Activated naive CD4-positive, alpha-beta T cell treated with anti-CD3 and anti-CD28 coated beads, Interleukin-2, amount 10 ng/mL, durations not matched to agents 7 days and 5 days (primary cell): ENCODE results near the gene FAM240B.

Source experiments
- CTCF ChIA-PET: fragments of 350-600 bp; sonication (Branson Sonifier 250); formaldehyde crosslinking; loops from one replicate; lab custom pipeline; 2021; ENCODE audit warnings: antibody characterized with exemption; lab: Charles Lee
- DNase-seq: peaks from one replicate; pipeline ENCODE4 v3.0.0-alpha.2; 2020
- H3K27ac Mint-ChIP-seq: one replicate; pipeline ENCODE4 v1.8.0; 2021; ENCODE audit warnings: mild to moderate bottlenecking, moderate library complexity, mixed read lengths
- H3K27me3 Mint-ChIP-seq: one replicate; pipeline ENCODE4 v1.8.0; 2021; ENCODE audit warnings: mild to moderate bottlenecking, mixed read lengths
- H3K36me3 Mint-ChIP-seq: one replicate; pipeline ENCODE4 v1.8.0; 2021; ENCODE audit warnings: mixed read lengths
- H3K4me1 Mint-ChIP-seq: one replicate; pipeline ENCODE4 v1.8.0; 2021; ENCODE audit warnings: mixed read lengths
- H3K4me3 Mint-ChIP-seq: one replicate; pipeline ENCODE4 v1.8.0; 2021; ENCODE audit warnings: mild to moderate bottlenecking, moderate library complexity, mixed read lengths
- H3K9me3 Mint-ChIP-seq: one replicate; pipeline ENCODE4 v1.8.0; 2021; ENCODE audit warnings: mixed read lengths

Gene FAM240B

DNA sequence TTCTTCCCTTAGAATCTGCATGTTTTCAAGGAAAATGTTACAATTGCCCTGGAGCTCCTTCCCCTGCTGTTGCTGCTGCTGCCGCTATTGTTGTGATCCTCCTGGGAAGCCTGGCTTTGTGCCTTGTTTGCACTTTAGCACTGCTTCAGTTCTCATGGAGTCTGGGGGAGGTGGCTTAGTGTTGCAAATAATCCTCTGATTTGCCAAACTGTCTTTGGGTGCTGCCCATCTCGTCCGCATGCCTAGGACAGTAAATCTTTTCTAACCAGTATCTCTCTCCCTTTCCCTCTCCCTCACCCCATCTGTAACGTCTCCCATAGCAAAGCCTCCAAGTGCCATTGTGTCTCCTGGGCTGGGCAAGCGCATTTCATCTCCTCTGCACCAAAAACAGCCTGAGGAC is 30.3 kb downstream of the FAM240B start:
- Mint-ChIP-seq H3K4me1 (peaks cover 6% of the 10 kb centered on the region), H3K9me3 (no peaks in the 10 kb centered on the region), H3K4me3 (no peak overlapping the region), H3K27me3 (peaks cover 11% of the 10 kb centered on the region), H3K27ac (no peak overlapping the region), H3K36me3 (no peaks in the 10 kb centered on the region)
- CTCF ChIA-PET = no interaction called here
- no peak for DNase-seq

DNA sequence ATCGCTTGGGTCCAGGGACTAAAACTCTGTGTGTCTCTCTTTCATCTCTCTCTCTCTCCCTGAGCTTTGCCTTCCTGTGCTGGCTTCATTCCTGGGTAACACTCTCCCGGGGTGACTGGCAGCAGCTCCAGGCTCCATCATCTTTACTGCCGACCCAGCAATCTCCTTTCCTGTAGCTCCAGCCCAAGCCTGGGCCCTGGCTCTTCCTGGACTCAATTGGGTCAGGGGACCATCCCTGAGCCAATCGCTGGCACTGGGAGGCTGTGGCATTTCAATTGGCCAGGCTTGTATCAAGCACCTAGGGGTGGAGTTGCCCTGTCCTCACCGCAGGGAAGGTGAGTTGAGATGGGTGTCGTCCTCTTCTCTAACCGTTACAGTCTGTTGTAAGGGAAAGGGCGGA is 31.9 kb downstream of the FAM240B start:
- CTCF ChIA-PET = no interaction called here
- Mint-ChIP-seq H3K4me1 (peaks cover 6% of the 10 kb centered on the region), H3K27ac (no peak overlapping the region), H3K4me3 (no peak overlapping the region), H3K27me3 (peaks cover 11% of the 10 kb centered on the region), H3K9me3 (no peaks in the 10 kb centered on the region), H3K36me3 (no peaks in the 10 kb centered on the region)
- DNase-seq = no peak

DNA sequence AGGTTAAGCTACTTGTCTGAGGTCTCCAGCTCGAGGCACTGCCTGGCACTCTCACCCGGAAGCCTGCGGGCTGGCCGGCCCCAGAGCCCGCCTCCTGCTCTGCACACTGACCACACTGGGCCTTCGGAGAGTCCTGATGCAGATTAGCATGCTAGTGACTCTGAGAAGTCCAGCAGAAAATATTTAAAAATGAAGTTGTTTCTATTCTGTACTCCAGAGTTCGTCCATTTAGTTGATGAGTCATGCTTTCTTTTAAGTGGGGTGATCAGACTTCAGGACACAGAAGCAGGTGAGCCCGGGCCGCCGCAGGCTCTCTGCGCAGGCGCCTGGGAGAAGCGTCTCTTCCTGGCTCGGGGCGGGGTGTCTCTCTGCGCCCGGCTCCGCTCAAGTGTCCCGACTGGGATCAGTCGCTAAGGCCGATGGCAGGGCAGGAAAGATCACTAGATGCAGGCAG is 32.5 kb downstream of the FAM240B start:
- peaks cover 11% of the 10 kb centered on the region for H3K27me3 Mint-ChIP-seq
- H3K4me3 Mint-ChIP-seq = peak overlapping the region; percentile 18
- H3K9me3 Mint-ChIP-seq = no peaks in the 10 kb centered on the region
- DNase-seq = peak; percentile 45
- CTCF ChIA-PET = no interaction called here
- H3K4me1 Mint-ChIP-seq = peaks cover 6% of the 10 kb centered on the region
- H3K36me3 Mint-ChIP-seq = no peaks in the 10 kb centered on the region
- no peak overlapping the region for H3K27ac Mint-ChIP-seq

DNA sequence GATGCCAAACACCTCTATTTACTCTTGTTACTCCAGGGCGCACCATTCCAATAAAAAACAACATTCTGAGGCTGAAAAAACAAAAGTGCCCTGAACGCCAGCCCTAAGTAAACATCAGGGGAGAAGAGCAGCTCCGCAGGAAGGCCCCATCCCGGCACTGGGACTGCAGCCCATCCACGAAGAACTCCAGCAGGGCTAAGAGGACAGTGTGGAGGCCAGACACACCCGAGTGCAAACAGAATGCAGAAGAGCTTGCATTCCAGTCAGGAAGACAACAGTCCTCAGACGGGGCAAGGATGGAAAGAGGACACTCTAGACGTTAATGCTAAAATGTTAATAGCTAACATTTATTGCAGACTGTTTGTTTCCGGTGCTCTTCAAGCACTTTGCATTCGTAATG is 33.0 kb downstream of the FAM240B start:
- Mint-ChIP-seq H3K27me3 (peaks cover 11% of the 10 kb centered on the region), H3K27ac (no peak overlapping the region), H3K4me3 (peak overlapping the region; percentile 19), H3K9me3 (no peaks in the 10 kb centered on the region), H3K36me3 (no peaks in the 10 kb centered on the region), H3K4me1 (peaks cover 6% of the 10 kb centered on the region)
- DNase-seq = no peak
- CTCF ChIA-PET = no interaction called here

DNA sequence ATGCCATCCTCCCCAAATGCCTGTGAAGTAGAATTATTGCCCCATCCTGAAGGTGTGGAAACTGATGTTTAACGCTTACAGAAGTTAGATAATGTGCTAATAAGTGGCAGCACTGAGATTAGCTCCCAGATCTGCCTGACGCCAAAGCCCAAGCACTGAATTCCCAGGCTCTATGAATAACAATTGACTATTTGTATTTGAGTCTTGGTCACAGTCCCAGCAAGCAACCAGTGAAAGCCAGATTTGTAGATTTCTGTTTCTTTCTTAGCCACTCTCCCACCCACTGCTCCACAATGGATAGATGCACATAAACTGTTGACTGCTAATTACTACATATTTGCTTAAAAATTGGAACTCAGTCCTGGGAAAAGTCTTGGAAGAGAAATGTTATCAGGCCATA is 34.4 kb downstream of the FAM240B start:
- H3K9me3 Mint-ChIP-seq = no peaks in the 10 kb centered on the region
- H3K36me3 Mint-ChIP-seq = no peaks in the 10 kb centered on the region
- CTCF ChIA-PET = no interaction called here
- no peak for DNase-seq
- no peak overlapping the region for H3K4me3 Mint-ChIP-seq
- H3K4me1 Mint-ChIP-seq = peaks cover 6% of the 10 kb centered on the region
- peaks cover 13% of the 10 kb centered on the region for H3K27me3 Mint-ChIP-seq
- H3K27ac Mint-ChIP-seq = no peak overlapping the region

DNA sequence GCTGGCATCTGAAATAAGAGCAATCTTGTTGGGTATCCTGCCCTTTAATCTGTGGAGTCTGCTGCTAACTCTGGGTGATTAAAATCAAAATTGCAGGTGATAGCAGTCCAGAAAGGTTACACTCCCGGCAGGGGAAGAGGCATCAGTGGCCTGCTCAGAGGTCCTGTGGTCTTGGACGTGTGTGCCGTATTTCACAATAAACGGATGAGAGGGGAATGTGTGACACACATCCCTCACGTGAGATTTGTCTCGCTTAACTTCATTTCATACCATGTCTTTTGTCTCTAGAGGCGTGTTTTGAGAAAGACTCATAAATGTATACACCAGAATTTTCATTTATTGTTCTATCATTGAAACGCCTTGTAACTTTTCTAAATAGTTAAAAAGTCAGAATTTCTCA is 36.6 kb downstream of the FAM240B start:
- H3K36me3 Mint-ChIP-seq = no peaks in the 10 kb centered on the region
- no peak for DNase-seq
- H3K9me3 Mint-ChIP-seq = no peaks in the 10 kb centered on the region
- CTCF ChIA-PET = no interaction called here
- H3K4me3 Mint-ChIP-seq = no peak overlapping the region
- no peak overlapping the region for H3K27ac Mint-ChIP-seq
- peaks cover 20% of the 10 kb centered on the region for H3K27me3 Mint-ChIP-seq
- peaks cover 6% of the 10 kb centered on the region for H3K4me1 Mint-ChIP-seq

DNA sequence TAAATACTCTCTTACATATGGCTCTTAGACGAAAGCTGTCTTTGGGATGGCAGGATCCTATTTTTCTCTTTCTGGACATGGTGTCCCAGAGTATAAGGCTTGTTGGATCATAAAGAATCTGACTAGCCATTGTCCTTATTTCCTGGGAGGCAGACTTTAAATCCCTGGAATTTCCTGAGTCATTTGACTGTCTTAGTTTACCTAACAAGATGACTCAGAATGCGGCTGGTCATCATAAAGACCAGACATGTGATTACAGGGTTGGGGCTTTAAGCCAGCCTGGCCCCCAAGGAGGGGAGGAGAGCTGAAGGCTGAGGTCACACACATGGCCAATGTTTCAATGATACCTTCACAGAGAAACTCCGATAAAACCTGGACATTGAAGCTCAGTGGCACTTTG is 37.2 kb downstream of the FAM240B start:
- no peak overlapping the region for H3K27ac Mint-ChIP-seq
- H3K27me3 Mint-ChIP-seq = peaks cover 15% of the 10 kb centered on the region
- DNase-seq = no peak
- CTCF ChIA-PET = no interaction called here
- peaks cover 4% of the 10 kb centered on the region for H3K4me1 Mint-ChIP-seq
- no peak overlapping the region for H3K4me3 Mint-ChIP-seq
- no peaks in the 10 kb centered on the region for H3K36me3 Mint-ChIP-seq
- H3K9me3 Mint-ChIP-seq = no peaks in the 10 kb centered on the region

DNA sequence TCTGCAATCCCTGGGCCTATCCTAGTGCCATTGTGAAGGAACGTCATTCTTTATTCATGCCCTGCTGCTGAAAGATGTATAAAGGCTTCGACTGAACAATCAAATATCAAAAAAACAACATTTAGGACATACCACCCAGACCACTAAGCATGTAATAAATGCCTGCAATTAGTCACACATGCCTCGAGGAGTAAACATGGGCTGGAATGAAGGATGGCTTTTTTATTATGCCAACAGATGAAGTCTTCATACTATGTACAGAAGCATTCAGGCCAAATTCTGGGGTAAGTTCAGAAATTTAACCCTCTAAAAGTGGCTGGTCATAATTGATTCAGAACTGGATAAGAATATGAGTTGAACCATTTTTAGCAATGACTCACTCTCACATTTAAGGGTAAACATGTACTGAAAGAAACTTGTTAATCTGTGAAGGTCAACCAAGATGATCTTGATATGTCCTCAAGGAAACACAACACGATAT is 38.1 kb downstream of the FAM240B start:
- Mint-ChIP-seq H3K27me3 (peaks cover 11% of the 10 kb centered on the region), H3K36me3 (no peaks in the 10 kb centered on the region), H3K9me3 (no peaks in the 10 kb centered on the region), H3K4me1 (peaks cover 1% of the 10 kb centered on the region), H3K27ac (no peak overlapping the region), H3K4me3 (no peak overlapping the region)
- CTCF ChIA-PET = no interaction called here
- DNase-seq = no peak

DNA sequence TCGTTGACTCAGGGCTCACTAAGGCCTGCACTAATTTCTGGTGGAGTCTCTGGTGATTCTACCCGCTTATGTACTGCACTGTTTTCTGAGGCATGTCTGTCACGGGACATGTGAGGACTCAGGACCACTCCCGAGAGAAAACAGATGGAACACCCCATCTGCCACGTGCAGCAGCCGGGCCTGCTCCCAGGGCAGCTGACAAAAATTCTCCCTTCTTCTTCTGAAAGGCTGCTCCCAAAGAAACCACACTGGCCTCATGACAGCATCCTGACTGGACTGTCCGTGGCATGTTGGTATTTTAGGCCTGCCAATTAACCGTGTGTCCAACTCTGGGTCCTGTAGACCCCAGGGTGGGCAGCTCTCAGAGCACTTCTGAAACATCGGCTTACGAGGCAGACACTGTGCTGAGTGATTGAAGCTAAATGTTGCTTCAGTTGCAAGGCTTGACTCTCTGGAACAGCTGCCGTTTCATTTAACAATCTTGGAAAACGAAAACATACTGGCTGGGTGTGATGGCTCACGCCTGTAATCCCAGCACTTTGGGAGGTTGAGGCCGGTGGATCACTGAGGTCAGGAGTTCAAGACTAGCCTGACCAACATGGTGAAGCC is 39.0 kb downstream of the FAM240B start:
- no peak for DNase-seq
- CTCF ChIA-PET = no interaction called here
- Mint-ChIP-seq H3K27ac (no peak overlapping the region), H3K4me3 (no peak overlapping the region), H3K9me3 (no peaks in the 10 kb centered on the region), H3K4me1 (no peaks in the 10 kb centered on the region), H3K36me3 (no peaks in the 10 kb centered on the region), H3K27me3 (peaks cover 14% of the 10 kb centered on the region)

DNA sequence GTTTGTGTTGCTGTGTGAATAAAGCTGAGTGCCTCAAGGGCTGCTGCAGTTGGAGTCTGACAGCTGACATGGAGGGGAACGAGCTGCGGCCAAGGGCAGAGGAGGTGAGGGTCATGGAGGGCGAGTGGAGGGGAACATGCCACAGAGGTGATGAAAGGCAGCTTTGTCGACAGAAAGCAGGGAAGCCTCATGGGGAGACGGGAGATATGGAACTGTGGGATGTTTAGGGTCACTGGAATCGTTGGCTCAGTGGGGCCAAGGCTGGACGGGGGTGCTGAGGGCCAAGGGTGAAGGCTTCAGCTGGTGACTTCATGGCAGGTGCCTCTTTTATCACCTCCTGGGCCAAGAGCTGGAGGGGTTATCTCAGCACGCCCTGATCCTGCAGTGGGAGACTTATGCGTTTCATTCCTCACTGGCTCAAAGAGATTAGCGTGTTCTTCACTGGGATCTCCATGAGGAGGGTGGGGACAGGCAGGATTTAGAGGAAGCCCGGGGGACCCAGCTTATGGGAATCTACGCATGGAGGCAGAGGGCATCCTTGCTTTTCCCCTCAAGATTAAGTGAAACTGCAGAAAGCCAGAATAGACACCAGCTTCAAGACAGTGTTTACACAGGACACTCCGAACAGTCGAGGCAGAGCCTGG is 42.2 kb downstream of the FAM240B start:
- H3K9me3 Mint-ChIP-seq = no peaks in the 10 kb centered on the region
- peaks cover 3% of the 10 kb centered on the region for H3K4me1 Mint-ChIP-seq
- no peaks in the 10 kb centered on the region for H3K36me3 Mint-ChIP-seq
- DNase-seq = no peak
- CTCF ChIA-PET = no interaction called here
- no peak overlapping the region for H3K27ac Mint-ChIP-seq
- H3K27me3 Mint-ChIP-seq = peaks cover 13% of the 10 kb centered on the region
- no peak overlapping the region for H3K4me3 Mint-ChIP-seq

DNA sequence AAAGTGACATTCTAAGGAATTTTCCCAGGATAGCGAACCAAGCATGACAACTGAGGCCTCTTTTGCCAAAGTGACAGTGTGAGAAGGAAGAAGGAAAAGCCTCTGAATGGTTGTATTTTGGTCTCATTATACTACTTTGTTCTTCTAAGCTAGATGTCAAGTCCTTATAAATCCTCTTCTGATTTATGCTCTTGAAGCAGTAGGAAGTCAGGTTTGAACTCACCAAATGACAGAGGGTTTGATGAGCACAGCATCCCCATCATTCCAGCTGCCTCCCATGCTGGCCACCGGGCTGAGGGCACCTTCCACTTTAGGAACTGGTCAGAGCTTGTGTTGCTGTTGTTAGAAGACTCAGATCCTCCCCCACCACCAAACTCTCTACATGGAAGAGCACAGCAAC is 44.1 kb downstream of the FAM240B start:
- no peaks in the 10 kb centered on the region for H3K9me3 Mint-ChIP-seq
- CTCF ChIA-PET = no interaction called here
- no peak overlapping the region for H3K27ac Mint-ChIP-seq

DNA sequence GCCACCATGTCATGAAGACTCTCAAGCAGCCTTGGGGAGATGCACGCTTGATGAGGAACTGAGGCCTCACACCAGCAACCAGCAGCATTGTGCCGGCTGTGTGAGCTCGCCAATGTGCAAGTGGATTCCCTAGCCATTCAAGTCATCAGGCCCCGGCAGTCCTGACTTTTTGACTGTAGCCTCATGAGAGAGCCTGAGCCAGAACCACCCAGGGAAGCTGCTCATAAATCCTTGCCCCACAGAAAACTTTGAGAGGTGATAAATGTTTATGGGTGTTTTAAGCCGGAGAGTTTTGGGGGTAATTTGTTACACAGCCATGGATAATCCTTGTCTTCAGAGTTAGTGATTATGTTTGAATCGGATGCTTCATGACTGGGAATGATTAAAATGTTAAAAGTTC is 44.7 kb downstream of the FAM240B start:
- H3K9me3 Mint-ChIP-seq = no peaks in the 10 kb centered on the region
- DNase-seq = no peak
- no peaks in the 10 kb centered on the region for H3K36me3 Mint-ChIP-seq
- no peak overlapping the region for H3K4me3 Mint-ChIP-seq
- CTCF ChIA-PET = no interaction called here
- peaks cover 6% of the 10 kb centered on the region for H3K4me1 Mint-ChIP-seq
- H3K27me3 Mint-ChIP-seq = peaks cover 9% of the 10 kb centered on the region
- H3K27ac Mint-ChIP-seq = no peak overlapping the region

More for the DNA sequence above, 44.1 kb downstream of the FAM240B start:
- peaks cover 6% of the 10 kb centered on the region for H3K4me1 Mint-ChIP-seq
- DNase-seq = no peak
- no peak overlapping the region for H3K4me3 Mint-ChIP-seq
- no peaks in the 10 kb centered on the region for H3K36me3 Mint-ChIP-seq
- peaks cover 13% of the 10 kb centered on the region for H3K27me3 Mint-ChIP-seq

DNA sequence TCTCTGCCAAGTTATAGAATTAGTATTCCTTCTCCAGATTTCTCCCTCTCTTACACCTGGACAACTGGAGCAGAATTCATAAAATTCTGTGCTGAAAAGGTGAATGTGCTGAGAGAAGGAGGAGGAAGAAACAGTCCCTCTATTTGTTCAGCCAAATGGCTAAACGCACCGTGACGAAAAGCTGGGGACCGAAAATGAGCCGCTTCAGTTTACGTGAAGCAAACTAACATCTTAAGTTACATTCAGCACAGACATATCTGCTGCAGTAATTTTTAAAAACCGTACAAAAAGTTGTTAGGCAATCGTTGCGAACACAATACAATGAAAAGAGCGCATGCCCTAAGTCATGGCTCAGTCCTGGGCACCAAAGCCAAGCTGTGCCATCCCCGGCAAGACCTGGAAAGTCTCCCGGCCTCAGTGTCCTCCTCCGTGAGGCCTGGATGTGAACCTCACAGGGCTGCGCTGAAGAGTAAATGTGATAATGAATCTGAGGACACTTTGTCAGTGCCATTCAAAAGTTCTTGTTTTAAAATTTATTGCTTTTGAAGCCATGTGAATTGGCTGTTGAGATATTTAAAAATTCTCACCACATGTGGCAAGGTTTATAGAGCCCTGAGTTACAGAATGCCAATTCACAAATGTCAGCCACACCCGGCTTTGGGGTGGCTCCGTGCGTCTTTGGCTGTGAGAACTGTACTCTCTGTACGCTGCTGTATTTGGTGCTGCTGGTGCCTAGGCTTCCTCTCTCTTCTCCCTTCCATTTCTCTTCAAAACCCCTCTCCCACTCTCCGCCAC is 46.3 kb downstream of the FAM240B start:
- Mint-ChIP-seq H3K9me3 (no peaks in the 10 kb centered on the region), H3K27me3 (peaks cover 10% of the 10 kb centered on the region), H3K4me3 (no peak overlapping the region), H3K27ac (no peak overlapping the region), H3K36me3 (no peaks in the 10 kb centered on the region), H3K4me1 (peaks cover 6% of the 10 kb centered on the region)
- CTCF ChIA-PET = no interaction called here
- no peak for DNase-seq

DNA sequence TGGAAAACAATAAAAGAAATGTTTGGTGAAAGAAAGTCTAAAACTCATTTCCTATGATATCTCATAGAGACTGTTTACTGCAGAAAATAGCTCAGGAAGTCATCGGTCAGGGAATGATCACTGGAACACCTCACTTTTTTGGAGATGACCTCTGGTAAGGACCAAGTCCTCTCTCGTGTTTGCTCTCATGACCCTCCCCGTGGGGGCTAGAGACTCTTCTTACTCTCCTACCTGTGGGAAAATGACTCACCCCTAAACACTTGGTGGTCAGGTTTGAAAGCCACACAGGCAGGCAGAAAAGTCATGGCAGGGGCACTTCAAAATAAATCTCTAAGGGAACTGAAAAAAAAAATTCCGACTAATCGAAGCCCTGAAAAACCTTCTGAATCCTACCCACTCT is 48.2 kb downstream of the FAM240B start:
- no peaks in the 10 kb centered on the region for H3K36me3 Mint-ChIP-seq
- CTCF ChIA-PET = interaction anchor here (1.8 kb wide), 1 partner anchor 29 kb away, joined by 3 read pairs; no protein-coding TSS in a partner anchor

More for the DNA sequence above, 48.2 kb downstream of the FAM240B start:
- H3K9me3 Mint-ChIP-seq = no peaks in the 10 kb centered on the region
- no peak for DNase-seq
- no peak overlapping the region for H3K4me3 Mint-ChIP-seq
- H3K27me3 Mint-ChIP-seq = peaks cover 11% of the 10 kb centered on the region
- peaks cover 6% of the 10 kb centered on the region for H3K4me1 Mint-ChIP-seq
- H3K27ac Mint-ChIP-seq = no peak overlapping the region
